Measurements from ENCODE around the gene MAP2K2. TPM values are rescaled to one million over a fixed set of nuclear protein-coding genes. Genes with fewer than 3 reads are reported as not detected.

The MAP2K2 gene
- total and polyA plus RNA-seq, 2 donors (not counting 1 experiment from before 2014, with no cell fraction given): 138 to 181 TPM

- H3K4me2 ChIP-seq (replicated peaks; ENCODE audit: low read depth, low read length, poor library complexity, severe bottlenecking): no peak overlapping the region
- POLR2A ChIA-PET: no interaction called here
- H3K27ac ChIP-seq (ENCODE audit: low read length in 2 of 2): no peak overlapping the region
- TF ChIP-seq EZH2 (IDR thresholded peaks at IDR 0.05; ENCODE audit: borderline replicate concordance, insufficient read depth, low read depth, low read length, poor library complexity, severe bottlenecking) (no peak), CTCF (IDR thresholded peaks at IDR 0.05) (no peak)
- H3K4me3 Mint-ChIP-seq: no peak overlapping the region
- ATAC-seq (ENCODE audit: low read depth): peak; percentile 67
- H3K4me1 ChIP-seq (ENCODE audit: control insufficient read depth in 2 of 2, insufficient read depth in 2 of 2, low read length in 2 of 2): no peaks in the 10 kb centered on the region
- DNase-seq: peak; percentile 75
- no peaks in the 10 kb centered on the region for H3K79me2 ChIP-seq (ENCODE audit: control insufficient read depth, insufficient read depth, low read length)
- no peak overlapping the region for H3K9ac ChIP-seq (ENCODE audit: low read length)
- H3K36me3 ChIP-seq (replicated peaks in 1 of 2; ENCODE audit: control extremely low read depth in 1 of 2, control insufficient read depth in 1 of 2, extremely low read depth in 1 of 2, insufficient read depth in 2 of 2, low read length in 1 of 2): peaks cover 0 to 12% of the 10 kb centered on the region in 2 experiments
- no peak overlapping the region for H3K4me3 ChIP-seq (ENCODE audit: control extremely low read depth in 1 of 5, extremely low read depth in 1 of 5, insufficient read depth in 1 of 5, low read depth in 2 of 5, low read length in 4 of 5)
- no peak overlapping the region for H3K27ac Mint-ChIP-seq
- intact Hi-C loops (cut with micrococcal nuclease): loop anchor here (1.0 kb wide), 1 partner anchor 9 kb away; the partner anchor contains the start of genes ANKRD24 and SIRT6
- no peaks in the 10 kb centered on the region for H4K20me1 ChIP-seq (ENCODE audit: control insufficient read depth, insufficient read depth, low read length, poor library complexity, severe bottlenecking)
- H2AFZ ChIP-seq (ENCODE audit: insufficient read depth, low read depth, low read length, poor library complexity, severe bottlenecking): no peak overlapping the region
- H3K27me3 Mint-ChIP-seq: peaks cover 17% of the 10 kb centered on the region
- H3K4me1 Mint-ChIP-seq: no peaks in the 10 kb centered on the region
- H3K9me3 ChIP-seq (ENCODE audit: control extremely low read depth in 1 of 3, control insufficient read depth in 2 of 3, insufficient read depth in 1 of 3, low read length in 2 of 3): peaks cover 0 to 9% (median 0%) of the 10 kb centered on the region in 3 donors
- no peaks in the 10 kb centered on the region for H3K9me3 Mint-ChIP-seq (ENCODE audit: insufficient read depth)
- peaks cover 0 to 19% (median 7%) of the 10 kb centered on the region in 4 experiments for H3K27me3 ChIP-seq (replicated peaks in 1 of 4; ENCODE audit: control extremely low read depth in 1 of 4, control insufficient read depth in 3 of 4, insufficient read depth in 4 of 4, low read length in 3 of 4)
- CTCF ChIA-PET: no interaction called here
- WGBS (ENCODE audit: insufficient coverage): 9% methylated on average over 35 of the region's 45 CpGs
Measured at GRCh38 chr19:4172861-4173473, 49.0 kb upstream of the MAP2K2 start.

GRCh38 chr19:4171676-4172075 lies 47.8 kb upstream of the MAP2K2 start:
- no peak overlapping the region for H3K4me3 Mint-ChIP-seq
- ATAC-seq (ENCODE audit: low read depth) (no peak), DNase-seq (no peak)
- no peaks in the 10 kb centered on the region for H3K9me3 Mint-ChIP-seq (ENCODE audit: insufficient read depth)
- intact Hi-C loops (cut with micrococcal nuclease): no loop called here
- peaks cover 0 to 9% (median 0%) of the 10 kb centered on the region in 3 donors for H3K9me3 ChIP-seq (ENCODE audit: control extremely low read depth in 1 of 3, control insufficient read depth in 2 of 3, insufficient read depth in 1 of 3, low read length in 2 of 3)
- no peak overlapping the region for H2AFZ ChIP-seq (ENCODE audit: insufficient read depth, low read depth, low read length, poor library complexity, severe bottlenecking)
- TF ChIP-seq EZH2 (IDR thresholded peaks at IDR 0.05; ENCODE audit: borderline replicate concordance, insufficient read depth, low read depth, low read length, poor library complexity, severe bottlenecking): no peak
- no peak for TF ChIP-seq CTCF (IDR thresholded peaks at IDR 0.05)
- peaks cover 0 to 22% (median 8%) of the 10 kb centered on the region in 4 experiments for H3K27me3 ChIP-seq (replicated peaks in 1 of 4; ENCODE audit: control extremely low read depth in 1 of 4, control insufficient read depth in 3 of 4, insufficient read depth in 4 of 4, low read length in 3 of 4)
- CTCF ChIA-PET: no interaction called here
- H3K36me3 ChIP-seq (replicated peaks in 1 of 2; ENCODE audit: control extremely low read depth in 1 of 2, control insufficient read depth in 1 of 2, extremely low read depth in 1 of 2, insufficient read depth in 2 of 2, low read length in 1 of 2): peaks cover 0 to 12% of the 10 kb centered on the region in 2 experiments
- WGBS (ENCODE audit: insufficient coverage): 69% methylated on average over 22 of the region's 22 CpGs
- H3K27ac ChIP-seq (ENCODE audit: low read length in 2 of 2): no peak overlapping the region
- H3K79me2 ChIP-seq (ENCODE audit: control insufficient read depth, insufficient read depth, low read length): no peaks in the 10 kb centered on the region
- POLR2A ChIA-PET: no interaction called here
- no peaks in the 10 kb centered on the region for H3K4me1 ChIP-seq (ENCODE audit: control insufficient read depth in 2 of 2, insufficient read depth in 2 of 2, low read length in 2 of 2)
- no peak overlapping the region for H3K4me3 ChIP-seq (ENCODE audit: control extremely low read depth in 1 of 5, extremely low read depth in 1 of 5, insufficient read depth in 1 of 5, low read depth in 2 of 5, low read length in 4 of 5)
- H3K9ac ChIP-seq (ENCODE audit: low read length): no peak overlapping the region
- no peaks in the 10 kb centered on the region for H4K20me1 ChIP-seq (ENCODE audit: control insufficient read depth, insufficient read depth, low read length, poor library complexity, severe bottlenecking)
- H3K27ac Mint-ChIP-seq: no peak overlapping the region
- H3K27me3 Mint-ChIP-seq: peaks cover 17% of the 10 kb centered on the region
- H3K4me2 ChIP-seq (replicated peaks; ENCODE audit: low read depth, low read length, poor library complexity, severe bottlenecking): no peak overlapping the region
- no peaks in the 10 kb centered on the region for H3K4me1 Mint-ChIP-seq

Data from B cell (primary cell).